ENCODE data around the gene EPC1.
"Not testable (repeated sequence)": the region's sequence is repeated elsewhere in the genome, so short reads cannot be mapped to it uniquely, and the experiment has no call there.

Gene EPC1, protein sequence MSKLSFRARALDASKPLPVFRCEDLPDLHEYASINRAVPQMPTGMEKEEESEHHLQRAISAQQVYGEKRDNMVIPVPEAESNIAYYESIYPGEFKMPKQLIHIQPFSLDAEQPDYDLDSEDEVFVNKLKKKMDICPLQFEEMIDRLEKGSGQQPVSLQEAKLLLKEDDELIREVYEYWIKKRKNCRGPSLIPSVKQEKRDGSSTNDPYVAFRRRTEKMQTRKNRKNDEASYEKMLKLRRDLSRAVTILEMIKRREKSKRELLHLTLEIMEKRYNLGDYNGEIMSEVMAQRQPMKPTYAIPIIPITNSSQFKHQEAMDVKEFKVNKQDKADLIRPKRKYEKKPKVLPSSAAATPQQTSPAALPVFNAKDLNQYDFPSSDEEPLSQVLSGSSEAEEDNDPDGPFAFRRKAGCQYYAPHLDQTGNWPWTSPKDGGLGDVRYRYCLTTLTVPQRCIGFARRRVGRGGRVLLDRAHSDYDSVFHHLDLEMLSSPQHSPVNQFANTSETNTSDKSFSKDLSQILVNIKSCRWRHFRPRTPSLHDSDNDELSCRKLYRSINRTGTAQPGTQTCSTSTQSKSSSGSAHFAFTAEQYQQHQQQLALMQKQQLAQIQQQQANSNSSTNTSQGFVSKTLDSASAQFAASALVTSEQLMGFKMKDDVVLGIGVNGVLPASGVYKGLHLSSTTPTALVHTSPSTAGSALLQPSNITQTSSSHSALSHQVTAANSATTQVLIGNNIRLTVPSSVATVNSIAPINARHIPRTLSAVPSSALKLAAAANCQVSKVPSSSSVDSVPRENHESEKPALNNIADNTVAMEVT

DNA sequence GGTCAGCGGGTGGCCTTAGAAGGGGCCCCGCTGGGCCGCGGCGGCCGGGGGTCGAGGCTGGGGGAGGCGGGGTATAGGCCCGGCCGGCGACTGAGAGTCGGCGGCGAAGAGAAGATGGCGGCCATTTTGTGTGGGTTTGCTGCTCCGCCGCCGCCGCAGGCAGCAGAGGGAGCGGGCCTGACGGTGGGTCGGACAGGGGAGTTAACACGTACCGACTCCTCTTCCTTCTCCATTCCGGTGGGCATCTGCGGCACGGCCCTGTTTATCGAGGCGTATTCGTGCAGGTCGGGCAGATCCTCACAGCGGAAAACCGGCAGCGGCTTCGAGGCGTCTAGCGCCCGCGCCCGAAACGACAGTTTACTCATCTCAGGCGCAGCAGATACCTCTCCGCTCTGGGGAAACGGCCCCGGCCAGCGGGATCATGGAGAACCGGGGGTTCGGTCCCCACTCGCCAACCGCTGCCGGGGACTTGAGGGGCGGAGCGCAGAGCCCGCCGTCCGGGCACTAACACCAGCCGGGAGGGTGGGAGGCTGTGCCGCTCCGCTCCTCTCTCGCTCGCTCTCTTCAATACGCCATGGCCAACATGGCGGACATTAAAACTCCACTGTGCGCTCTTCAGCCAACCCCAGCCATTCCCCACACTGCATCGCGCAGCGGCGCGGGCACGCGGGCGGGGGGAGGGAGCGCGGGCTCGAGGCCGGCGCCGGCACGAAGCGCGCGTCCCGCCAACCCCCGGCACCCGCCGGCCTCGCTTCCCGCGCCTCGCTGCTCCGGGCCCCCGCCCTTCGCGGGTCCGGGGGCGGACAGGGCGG, at the start of gene EPC1:
TSS of gene EPC1 (minus strand) at position 608 of the 812 bp plus-strand sequence. CDS start at position 365, 243 bp downstream.
- DNase-seq (ENCODE audit: low read depth), result peak; percentile 44

- no peak for DNase-seq (ENCODE audit: low read depth)
These were observed 47.0 kb upstream of the EPC1 start for GRCh38 chr10:32393911-32394310.

DNA sequence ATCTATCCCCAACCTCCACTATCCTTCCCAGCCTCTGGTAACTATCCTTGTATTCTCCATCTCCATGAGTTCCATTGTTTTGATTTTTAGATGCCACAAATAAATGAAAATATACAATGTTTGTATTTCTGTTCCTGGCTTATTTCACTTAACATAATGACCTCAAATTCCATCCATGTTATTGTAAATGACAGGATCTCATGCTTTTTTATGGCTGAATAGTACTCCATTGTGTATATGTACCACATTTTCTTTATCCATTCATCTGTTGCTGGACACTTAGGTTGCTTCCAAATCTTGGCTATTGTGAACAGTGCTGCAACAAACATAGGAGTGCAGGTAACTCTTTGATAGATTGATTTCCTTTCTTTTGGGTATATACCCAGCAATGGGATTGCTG, 45.3 kb upstream of the EPC1 start:
- DNase-seq (ENCODE audit: low read depth), result not testable (repeated sequence)

GRCh38 chr10:32390193-32390592, 43.2 kb upstream of the EPC1 start:
- DNase-seq (ENCODE audit: low read depth), result no peak

DNA sequence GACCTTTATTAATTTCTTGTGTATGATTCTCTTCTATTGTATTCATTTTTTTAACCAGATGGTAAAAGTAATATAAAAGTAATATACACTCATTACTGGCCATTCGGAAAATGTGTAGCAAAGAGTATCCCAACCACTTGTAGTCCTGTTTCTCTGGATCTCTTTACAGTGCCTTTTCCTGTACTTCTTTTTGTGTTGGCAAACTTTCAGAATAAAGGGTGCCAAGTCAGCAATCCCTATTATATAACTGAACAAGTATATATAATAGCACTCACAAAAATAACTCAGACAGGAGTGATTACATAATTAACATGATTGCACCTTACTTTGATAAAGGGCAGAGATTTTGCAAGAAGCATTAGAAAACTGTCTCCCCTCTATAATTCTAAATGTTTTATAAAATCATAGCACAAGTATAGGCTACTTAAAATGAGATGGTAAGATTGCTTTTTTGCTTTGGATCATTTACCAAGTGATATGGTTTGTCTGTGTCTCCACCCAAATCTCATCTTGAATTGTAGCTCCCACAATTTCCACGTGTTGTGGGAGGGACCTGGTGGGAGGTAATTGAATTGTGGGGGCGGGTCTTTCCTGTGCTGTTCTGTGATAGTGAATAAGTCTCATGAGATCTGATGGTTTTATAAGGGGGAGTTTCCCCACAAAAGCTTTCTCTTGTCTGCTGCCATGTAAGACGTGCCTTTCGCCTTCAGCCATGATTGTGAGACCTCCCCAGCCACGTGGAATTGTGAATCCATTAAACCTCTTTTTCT, 41.5 kb upstream of the EPC1 start:
- no peak for DNase-seq (ENCODE audit: low read depth)

- no peak for DNase-seq (ENCODE audit: low read depth)
These were observed 39.8 kb upstream of the EPC1 start for GRCh38 chr10:32386623-32387260.

GRCh38 chr10:32384171-32384570, 37.2 kb upstream of the EPC1 start:
- DNase-seq (ENCODE audit: low read depth), result no peak

DNA sequence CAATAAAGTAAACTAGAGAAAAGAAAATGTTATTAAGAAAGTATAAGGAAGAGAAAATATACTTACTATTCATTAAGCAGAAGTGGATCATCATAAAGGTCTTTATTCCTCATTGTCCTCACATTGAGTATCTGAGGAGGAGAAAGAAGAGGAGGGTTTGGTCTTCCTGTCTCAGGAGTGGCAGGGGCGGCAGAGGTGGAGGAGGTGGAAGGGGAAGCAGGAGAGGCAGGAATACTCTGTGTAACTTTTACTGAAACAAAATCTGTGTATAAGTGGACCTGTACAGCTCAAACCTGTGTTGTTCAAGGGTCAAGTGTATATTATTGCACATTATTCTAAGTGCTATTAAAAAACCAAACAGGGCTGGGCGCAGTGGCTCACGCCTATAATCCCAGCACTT, 34.2 kb upstream of the EPC1 start:
- DNase-seq (ENCODE audit: low read depth), result no peak

GRCh38 chr10:32379950-32380551, 33.1 kb upstream of the EPC1 start:
- DNase-seq (ENCODE audit: low read depth), result no peak

DNA sequence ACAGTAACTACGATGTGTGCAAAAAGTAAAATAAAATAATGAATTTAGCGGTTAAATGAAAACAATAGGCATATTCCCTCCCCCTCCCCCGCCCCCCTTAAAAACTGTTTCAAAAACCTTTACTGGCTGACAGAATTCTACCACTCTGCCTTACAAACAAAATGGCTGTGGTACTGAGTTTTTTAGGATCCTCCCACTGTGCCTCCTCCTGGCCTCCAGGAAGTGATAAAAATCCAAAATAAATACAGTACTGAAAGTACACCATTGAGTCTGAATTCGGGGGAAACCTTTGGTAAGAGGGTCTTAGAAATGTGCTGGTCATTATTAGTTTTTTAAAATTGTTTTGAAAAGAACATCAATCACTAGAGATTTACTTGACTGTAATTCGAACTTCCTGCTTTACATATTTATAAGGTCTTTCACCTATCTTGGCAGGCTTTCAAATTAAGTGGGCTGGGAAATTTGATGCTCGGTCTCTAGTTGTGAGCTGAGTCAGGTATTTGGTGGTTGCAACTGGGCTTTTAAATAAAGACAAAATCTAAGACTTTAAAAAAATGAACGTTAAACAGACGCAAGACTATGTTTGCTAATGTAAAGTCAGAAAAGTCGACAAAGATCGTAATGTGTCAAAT, 32.5 kb upstream of the EPC1 start:
- no peak for DNase-seq (ENCODE audit: low read depth)

GRCh38 chr10:32378363-32379317, 31.7 kb upstream of the EPC1 start:
- peak; percentile 47 for DNase-seq (ENCODE audit: low read depth)

DNA sequence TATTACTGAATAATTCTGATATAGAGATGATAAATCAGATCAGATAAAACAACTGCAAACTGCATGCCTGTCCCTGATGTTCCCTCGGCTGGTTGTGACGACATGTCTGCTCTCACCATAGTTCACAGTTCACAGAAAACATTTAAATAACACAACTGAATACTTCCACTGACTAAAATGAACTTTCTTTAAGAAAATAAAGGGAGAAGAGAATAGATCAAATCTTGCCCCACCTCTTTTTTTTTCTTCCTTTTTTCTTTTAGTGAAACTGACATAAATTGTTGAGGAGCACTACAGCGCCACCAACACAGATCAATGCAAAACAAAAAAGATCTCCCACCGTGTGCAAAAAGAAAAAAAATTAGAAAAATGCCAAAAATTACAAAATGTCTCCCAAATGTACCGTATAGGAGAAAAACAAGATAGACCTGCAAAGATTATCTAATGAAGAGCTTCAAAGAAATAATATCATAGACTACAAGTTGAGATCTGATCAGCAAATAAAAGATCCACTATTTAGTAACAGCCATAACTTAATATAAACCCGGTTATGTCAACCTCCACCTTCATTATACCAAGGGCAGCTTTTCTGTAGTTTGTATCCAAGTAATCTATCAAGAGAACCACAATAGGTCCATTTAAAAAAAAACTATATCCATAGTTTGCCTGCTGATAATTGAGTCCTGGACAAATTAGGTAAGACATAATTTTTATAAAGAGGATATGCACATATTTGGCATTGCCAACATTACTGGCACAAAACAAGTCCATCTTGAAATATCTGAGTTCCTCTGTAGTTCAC, 30.7 kb upstream of the EPC1 start:
- DNase-seq (ENCODE audit: low read depth), result no peak

DNA sequence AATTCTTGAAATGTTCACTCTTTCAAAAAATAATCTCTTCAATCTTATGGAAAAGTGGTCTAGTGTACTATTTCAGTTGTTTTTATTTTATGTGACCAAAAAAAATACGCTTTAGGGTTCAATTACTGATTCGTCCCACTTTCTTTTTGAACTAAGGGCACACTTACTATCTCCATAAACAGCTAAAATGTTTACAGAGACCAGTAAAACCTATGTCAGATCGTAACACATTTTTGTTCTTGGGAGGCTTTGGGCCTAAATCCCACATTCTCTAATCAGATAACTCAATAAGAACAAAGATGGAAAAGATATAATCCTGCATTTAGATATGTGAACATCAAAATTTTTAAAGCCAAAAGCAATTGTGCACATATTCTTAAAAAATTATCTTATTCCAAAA, 29.8 kb upstream of the EPC1 start:
- no peak for DNase-seq (ENCODE audit: low read depth)

- no peak for DNase-seq (ENCODE audit: low read depth)
These were observed 29.1 kb upstream of the EPC1 start for GRCh38 chr10:32376097-32376496.

GRCh38 chr10:32375631-32376030, 28.7 kb upstream of the EPC1 start:
- no peak for DNase-seq (ENCODE audit: low read depth)

DNA sequence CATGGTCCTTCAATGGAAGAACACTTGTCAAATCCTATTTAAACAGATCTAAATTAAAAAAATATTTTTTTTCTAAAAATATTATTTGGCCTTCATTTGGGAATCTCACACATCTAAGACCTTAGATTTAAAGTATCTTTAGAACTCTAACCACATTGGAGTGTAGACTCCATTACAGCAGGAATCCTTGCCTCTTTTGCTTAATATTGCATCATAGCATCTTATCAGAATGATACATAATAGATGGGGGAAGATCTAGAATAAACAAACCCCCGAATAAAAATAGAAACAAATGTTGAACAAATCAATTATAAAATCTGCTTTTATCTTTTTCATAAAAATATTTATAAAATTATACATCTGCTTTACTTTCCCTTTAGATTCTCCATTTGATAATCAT, 27.6 kb upstream of the EPC1 start:
- DNase-seq (ENCODE audit: low read depth), result no peak

GRCh38 chr10:32373496-32373895, 26.5 kb upstream of the EPC1 start:
- DNase-seq (ENCODE audit: low read depth), result no peak

GRCh38 chr10:32373031-32373430, 26.1 kb upstream of the EPC1 start:
- no peak for DNase-seq (ENCODE audit: low read depth)

Data from GM04503 (cell line).